Stimulated activated CD8-positive, alpha-beta memory T cell treated with anti-CD3 and anti-CD28 coated beads, Interleukin-4, amount 100 ng/mL, for 4 hours (primary cell): ENCODE data around the gene MGLL.
"Not testable (repeated sequence)": the region's sequence is repeated elsewhere in the genome, so short reads cannot be mapped to it uniquely, and the experiment has no call there.

ENCODE experiments used
- DNase-seq, 2 donors: peaks; one replicate each; pipeline ENCODE4 v3.0.0-alpha.2; 2020; ENCODE audit warnings: low read depth in 2 of 2, low spot score in 1 of 2

The MGLL gene

DNA sequence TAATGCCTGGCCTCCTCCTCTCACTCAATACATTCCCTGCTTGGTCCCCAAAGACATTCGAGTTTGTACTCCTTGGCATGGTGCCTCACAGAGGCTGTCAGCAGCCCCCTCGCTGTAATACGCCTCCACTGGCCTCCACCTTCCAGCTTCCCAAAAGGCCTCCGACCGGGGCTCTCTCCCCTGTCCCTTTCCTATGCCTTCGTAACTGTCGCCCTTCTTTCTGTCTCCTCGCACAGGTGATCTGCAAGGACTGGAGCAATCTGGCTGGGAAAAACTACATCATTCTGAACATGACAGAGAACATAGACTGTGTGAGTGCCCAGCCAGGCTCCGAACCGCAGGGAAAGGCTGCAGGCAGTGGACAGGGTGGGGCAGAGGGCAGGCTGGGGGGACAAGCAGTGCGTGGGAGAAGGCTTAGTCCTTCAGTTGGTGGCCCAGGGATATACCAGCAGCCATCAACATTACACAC lies 160.3 kb downstream of the MGLL start:
- no peak for DNase-seq

DNA sequence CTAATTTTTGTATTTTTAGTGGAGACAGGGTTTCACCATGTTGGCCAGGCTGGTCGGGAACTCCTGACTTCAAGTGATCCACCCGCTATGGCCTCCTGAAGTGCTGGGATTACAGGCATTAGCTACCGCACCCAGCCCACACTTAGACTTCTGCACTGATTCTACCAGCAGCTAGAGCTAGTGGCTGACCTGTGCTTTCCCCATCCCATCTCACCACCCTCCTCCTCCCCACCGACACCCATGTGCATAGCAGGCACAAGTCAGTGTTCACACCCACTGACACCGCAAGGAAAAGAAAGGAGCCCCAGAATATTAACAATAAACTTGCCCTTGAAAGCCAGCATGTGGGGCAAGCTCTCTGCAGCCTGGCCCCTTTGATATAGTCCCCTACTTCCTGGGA lies 160.7 kb downstream of the MGLL start:
- DNase-seq, result no peak

- DNase-seq, result no peak
Observed at GRCh38 chr3:127660621-127661251, 161.6 kb downstream of the MGLL start.

GRCh38 chr3:127658234-127658633 lies 164.1 kb downstream of the MGLL start:
- DNase-seq, result no peak

DNA sequence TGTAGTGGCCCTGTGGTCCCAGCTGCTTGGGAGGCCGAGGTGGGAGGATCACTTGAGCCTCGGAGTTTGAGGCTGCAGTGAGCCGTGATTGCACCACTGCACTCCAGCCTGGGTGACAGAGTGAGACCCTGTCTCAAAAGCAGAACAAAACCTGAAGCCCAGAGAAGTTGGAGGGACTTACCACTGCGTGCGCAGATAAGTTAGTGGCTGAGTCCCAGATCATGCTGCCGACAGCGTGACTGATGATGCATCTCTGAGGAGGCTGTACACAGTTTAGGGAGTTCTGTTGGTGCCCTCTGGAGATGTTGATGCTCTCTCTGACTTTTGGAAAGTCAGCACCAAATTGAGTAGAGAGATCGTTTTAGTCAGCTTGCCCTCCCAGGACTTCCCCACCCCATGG lies 165.4 kb downstream of the MGLL start:
- no peak for DNase-seq

- no peak for DNase-seq
Observed at GRCh38 chr3:127655641-127656040, 166.7 kb downstream of the MGLL start.

DNA sequence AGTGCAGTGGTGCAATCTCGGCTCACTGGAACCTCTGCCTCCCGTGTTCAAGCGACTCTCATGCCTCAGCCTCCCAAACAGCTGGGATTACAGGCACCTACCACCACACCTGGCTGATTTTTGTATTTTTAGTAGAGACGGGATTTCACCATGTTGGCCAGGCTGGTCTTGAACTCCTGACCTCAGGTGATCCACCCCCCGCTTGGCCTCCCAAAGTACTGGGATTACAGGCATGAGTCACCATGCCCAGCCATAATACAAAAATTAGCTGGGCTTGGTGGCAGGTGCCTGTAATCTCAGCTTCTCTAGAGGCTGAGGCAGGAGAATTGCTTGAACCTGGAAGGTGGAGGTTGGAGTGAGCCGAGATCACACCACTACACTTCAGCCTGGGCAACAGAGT lies 167.3 kb downstream of the MGLL start:
- not testable (repeated sequence) for DNase-seq

GRCh38 chr3:127654374-127654773 lies 167.9 kb downstream of the MGLL start:
- DNase-seq, result no peak

GRCh38 chr3:127652246-127652995 lies 169.9 kb downstream of the MGLL start:
- no peak for DNase-seq

GRCh38 chr3:127651516-127652172 lies 170.7 kb downstream of the MGLL start:
- no peak for DNase-seq

DNA sequence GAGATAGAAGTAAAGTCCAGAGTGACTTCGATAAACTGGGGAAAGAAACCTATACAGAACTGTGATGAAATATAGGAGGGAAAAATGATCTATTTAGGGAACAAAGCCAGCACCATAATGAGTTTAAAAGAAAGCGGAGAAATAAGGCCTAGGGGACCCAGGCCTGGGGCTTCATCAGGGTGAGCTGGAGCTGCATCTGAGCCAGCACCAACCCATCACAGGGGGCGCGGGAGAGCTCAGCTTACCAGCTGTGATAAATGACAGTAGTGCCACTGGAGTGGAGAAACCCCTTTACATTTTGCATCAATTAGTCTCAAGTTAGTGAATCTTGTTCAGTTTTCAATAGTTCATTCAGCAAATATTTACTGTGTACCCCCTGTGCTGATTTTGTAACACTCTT lies 172.1 kb downstream of the MGLL start:
- no peak for DNase-seq

DNA sequence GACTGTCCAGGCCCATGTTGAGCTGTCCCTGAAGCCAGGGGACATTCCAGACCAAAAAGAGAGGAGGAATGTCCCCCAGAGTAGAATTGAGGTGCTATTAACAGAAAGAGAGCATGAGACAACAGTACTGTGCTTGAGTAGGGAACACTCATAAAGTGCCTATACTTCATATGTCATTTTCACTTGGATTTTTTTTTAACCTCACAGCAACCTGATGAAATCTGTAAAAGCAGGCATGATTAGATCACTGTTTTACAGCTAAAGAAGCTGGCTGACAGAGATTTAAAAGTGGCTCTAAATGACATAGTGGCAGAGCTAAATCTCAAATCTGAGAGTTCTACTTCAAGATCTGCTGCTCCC lies 174.5 kb downstream of the MGLL start:
- DNase-seq, result no peak

DNA sequence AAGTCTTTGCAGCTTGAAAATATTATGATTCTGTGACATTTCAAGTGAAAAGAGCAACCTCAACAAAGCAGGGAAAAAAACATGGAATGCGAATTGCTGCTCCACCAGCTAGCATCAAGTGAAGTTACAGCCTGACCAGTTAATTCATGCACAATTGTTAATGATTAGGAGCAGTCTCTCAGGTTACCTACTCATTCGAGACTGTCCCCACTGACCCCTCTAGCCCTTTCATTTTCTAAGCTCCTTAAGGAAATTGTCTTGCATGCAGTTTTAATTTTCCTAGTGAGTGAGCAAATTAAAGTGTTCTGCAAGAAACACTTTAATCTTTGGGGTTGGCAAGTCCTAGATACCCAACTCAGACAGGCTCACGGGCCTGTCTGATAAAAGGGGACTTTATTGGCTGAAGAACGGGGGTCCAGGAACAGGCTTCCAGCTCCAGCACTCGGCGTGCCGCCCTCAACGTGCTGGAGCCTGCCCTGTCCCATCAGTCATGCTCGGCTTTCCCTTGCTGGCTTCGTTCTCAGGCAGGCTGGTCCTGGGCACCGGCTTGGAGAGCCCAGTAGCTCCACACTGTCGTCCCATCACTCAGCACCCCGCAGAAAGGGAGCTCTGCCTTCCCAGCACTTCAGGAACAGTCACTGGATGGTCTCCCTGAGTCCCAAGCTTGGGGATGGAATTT lies 175.0 kb downstream of the MGLL start:
- no peak for DNase-seq

GRCh38 chr3:127646501-127647046 lies 175.7 kb downstream of the MGLL start:
- DNase-seq, result no peak

DNA sequence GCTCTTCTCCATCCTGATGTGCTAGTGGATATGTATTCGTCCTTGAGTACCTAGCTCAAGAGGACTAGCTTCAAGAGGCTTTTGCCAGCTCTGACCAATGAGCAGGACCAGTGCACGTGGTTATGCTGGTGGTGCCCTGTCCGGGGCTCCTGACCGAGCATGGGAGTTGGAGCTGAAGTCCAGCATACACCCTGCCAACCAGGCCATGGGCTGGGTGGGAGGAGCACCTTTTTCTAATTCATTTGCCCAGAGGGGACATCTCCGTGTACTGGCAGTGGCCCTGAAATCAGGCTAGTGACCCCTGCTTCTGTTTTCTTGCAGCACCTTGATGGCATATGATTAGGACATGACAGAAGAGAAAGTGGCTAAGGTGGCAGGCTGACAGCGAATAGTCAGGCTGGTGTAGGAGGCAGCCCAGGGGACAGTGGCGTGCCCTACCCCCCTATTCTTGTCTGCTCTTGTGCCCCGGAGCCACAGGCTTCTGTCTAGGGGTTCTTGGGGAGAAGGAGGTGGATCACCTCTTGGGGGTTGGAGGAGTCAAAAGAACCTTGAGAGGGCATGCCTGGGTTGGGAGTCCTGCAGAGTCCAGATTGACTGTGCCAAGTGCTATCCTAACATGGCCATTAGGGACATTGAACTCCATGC lies 176.8 kb downstream of the MGLL start:
- DNase-seq, result no peak

GRCh38 chr3:127644641-127645370 lies 177.5 kb downstream of the MGLL start:
- DNase-seq, result no peak

DNA sequence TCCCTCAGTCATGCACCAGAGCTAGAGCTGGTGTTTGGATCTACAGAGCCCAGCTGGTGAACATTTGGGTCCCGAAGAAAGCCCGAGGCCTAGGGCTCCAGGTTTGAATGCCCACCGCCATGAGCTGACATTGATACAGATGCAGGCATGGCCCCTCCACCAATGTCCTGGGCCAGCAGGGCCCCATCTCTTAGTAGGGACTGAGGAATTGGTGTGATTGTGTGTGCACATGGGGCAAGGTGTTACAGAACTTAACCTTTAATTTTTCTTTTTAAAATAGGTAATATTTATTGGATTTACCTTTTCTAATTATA lies 182.3 kb downstream of the MGLL start:
- no peak for DNase-seq

GRCh38 chr3:127639173-127640041 lies 182.9 kb downstream of the MGLL start:
- no peak for DNase-seq
